ENCODE data around the gene ATP10A. TPM values are rescaled to one million over a fixed set of nuclear protein-coding genes. Genes with fewer than 3 reads are reported as not detected.

Gene ATP10A
- total RNA-seq, 1 experiment from 2014 or later = 3.9 TPM

- no peaks in the 10 kb centered on the region for H3K79me2 ChIP-seq (ENCODE audit: insufficient read depth, low read length)
- H2BK12ac ChIP-seq (ENCODE audit: insufficient read length, low read depth, low read length) = no peak overlapping the region
- H3K4me2 ChIP-seq (ENCODE audit: insufficient read depth, insufficient read length, low read length) = no peak overlapping the region
- no peak overlapping the region for H2AK5ac ChIP-seq (ENCODE audit: insufficient read length, low read length)
- no peak overlapping the region for H4K5ac ChIP-seq (ENCODE audit: insufficient read length, low read depth, low read length)
- H3K4ac ChIP-seq (ENCODE audit: low read depth, low read length) = no peak overlapping the region
- no peak overlapping the region for H3K27ac Mint-ChIP-seq
- no peak overlapping the region for H2BK20ac ChIP-seq (ENCODE audit: low read depth, low read length, poor library complexity, severe bottlenecking)
- TF ChIP-seq, protein P1, sequence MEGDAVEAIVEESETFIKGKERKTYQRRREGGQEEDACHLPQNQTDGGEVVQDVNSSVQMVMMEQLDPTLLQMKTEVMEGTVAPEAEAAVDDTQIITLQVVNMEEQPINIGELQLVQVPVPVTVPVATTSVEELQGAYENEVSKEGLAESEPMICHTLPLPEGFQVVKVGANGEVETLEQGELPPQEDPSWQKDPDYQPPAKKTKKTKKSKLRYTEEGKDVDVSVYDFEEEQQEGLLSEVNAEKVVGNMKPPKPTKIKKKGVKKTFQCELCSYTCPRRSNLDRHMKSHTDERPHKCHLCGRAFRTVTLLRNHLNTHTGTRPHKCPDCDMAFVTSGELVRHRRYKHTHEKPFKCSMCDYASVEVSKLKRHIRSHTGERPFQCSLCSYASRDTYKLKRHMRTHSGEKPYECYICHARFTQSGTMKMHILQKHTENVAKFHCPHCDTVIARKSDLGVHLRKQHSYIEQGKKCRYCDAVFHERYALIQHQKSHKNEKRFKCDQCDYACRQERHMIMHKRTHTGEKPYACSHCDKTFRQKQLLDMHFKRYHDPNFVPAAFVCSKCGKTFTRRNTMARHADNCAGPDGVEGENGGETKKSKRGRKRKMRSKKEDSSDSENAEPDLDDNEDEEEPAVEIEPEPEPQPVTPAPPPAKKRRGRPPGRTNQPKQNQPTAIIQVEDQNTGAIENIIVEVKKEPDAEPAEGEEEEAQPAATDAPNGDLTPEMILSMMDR (conservative IDR thresholded peaks at IDR 0.05) = no peak
- H2BK5ac ChIP-seq (ENCODE audit: insufficient read length, low read length) = no peak overlapping the region
- no peaks in the 10 kb centered on the region for H3K4me1 ChIP-seq (ENCODE audit: insufficient read depth, low read length)
- H3K9me3 ChIP-seq (ENCODE audit: control insufficient read depth, low read depth, low read length) = no peaks in the 10 kb centered on the region
- no peaks in the 10 kb centered on the region for H3K79me1 ChIP-seq (ENCODE audit: insufficient read depth, low read depth, low read length, poor library complexity, severe bottlenecking)
- H4K91ac ChIP-seq (ENCODE audit: insufficient read length, low read depth, low read length) = no peak overlapping the region
- peaks cover 0 to 6% of the 10 kb centered on the region in 2 experiments; a peak in 2 of 4 replicates for H3K4me1 Mint-ChIP-seq
- peaks cover 0 to 1% (median 0%) of the 10 kb centered on the region in 3 experiments; a peak in 1 of 7 replicates for H3K36me3 Mint-ChIP-seq (ENCODE audit: insufficient read depth in 1 of 3, low read depth in 3 of 3)
- no peak overlapping the region for H2AFZ ChIP-seq (ENCODE audit: low read length)
- no peak overlapping the region for H2BK120ac ChIP-seq (ENCODE audit: low read depth, low read length, poor library complexity, severe bottlenecking)
- no peak overlapping the region for H3K4me3 Mint-ChIP-seq
- no peaks in the 10 kb centered on the region for H4K20me1 ChIP-seq (ENCODE audit: control insufficient read depth, insufficient read depth, insufficient read length)
- H3K27ac ChIP-seq (ENCODE audit: insufficient read length, low read depth, low read length) = no peak overlapping the region
- no peak overlapping the region for H3K9ac ChIP-seq (ENCODE audit: extremely low read depth, insufficient read length, low read length)
- no peak for DNase-seq
- no peak overlapping the region for H3T11ph ChIP-seq (ENCODE audit: low read length)
- H3K23me2 ChIP-seq (ENCODE audit: insufficient read length, low read depth, low read length, poor library complexity, severe bottlenecking) = no peaks in the 10 kb centered on the region
- H3K14ac ChIP-seq (ENCODE audit: insufficient read depth, low read length) = no peak overlapping the region; the same call in 1 of the 2 replicates
- H3K27me3 ChIP-seq (ENCODE audit: insufficient read depth, low read length) = no peaks in the 10 kb centered on the region
- H2BK15ac ChIP-seq (ENCODE audit: low read depth, low read length) = no peak overlapping the region
- no peak overlapping the region for H3K56ac ChIP-seq (ENCODE audit: insufficient read length, low read depth, low read length)
- H3K27me3 Mint-ChIP-seq (ENCODE audit: low read depth) = peaks cover 2% of the 10 kb centered on the region; the same call in 1 of the 2 replicates
- no peak overlapping the region for H3K23ac ChIP-seq (ENCODE audit: insufficient read length, low read depth, low read length)
- H3K9me3 Mint-ChIP-seq = no peaks in the 10 kb centered on the region
- H3K18ac ChIP-seq (ENCODE audit: insufficient read length, low read depth, low read length) = no peak overlapping the region
- no CpG with 5 or more reads among the region's 9 CpGs for WGBS (ENCODE audit: extremely low coverage, insufficient read length, low lambda C conversion rate)
- H4K8ac ChIP-seq (replicated peaks; ENCODE audit: insufficient read length, low read depth, low read length) = no peak overlapping the region
Observed at GRCh38 chr15:25711164-25711563, 152.0 kb downstream of the ATP10A start.
